ENCODE measurements around the gene ABCG1.

- TF ChIP-seq, protein P1, sequence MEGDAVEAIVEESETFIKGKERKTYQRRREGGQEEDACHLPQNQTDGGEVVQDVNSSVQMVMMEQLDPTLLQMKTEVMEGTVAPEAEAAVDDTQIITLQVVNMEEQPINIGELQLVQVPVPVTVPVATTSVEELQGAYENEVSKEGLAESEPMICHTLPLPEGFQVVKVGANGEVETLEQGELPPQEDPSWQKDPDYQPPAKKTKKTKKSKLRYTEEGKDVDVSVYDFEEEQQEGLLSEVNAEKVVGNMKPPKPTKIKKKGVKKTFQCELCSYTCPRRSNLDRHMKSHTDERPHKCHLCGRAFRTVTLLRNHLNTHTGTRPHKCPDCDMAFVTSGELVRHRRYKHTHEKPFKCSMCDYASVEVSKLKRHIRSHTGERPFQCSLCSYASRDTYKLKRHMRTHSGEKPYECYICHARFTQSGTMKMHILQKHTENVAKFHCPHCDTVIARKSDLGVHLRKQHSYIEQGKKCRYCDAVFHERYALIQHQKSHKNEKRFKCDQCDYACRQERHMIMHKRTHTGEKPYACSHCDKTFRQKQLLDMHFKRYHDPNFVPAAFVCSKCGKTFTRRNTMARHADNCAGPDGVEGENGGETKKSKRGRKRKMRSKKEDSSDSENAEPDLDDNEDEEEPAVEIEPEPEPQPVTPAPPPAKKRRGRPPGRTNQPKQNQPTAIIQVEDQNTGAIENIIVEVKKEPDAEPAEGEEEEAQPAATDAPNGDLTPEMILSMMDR (IDR thresholded peaks at IDR 0.05; ENCODE audit: low read depth, low read length, missing input control), result no peak
- TF ChIP-seq ATF3 (IDR thresholded peaks at IDR 0.05), result no peak
- TF ChIP-seq EGR1 (IDR thresholded peaks at IDR 0.05; ENCODE audit: low read depth in 2 of 2), result no peak
- TF ChIP-seq JUND (IDR thresholded peaks at IDR 0.05), result no peak
- no peak for TF ChIP-seq GABPA (IDR thresholded peaks at IDR 0.05 in 1 of 2, conservative IDR thresholded peaks at IDR 0.05 in 1 of 2)
These were observed 106.0 kb downstream of the ABCG1 start for GRCh38 chr21:42324896-42325295.

Measured in liver (tissue), 3 donors.